ENCODE data around the gene FBXO17. TPM values are rescaled to one million over a fixed set of nuclear protein-coding genes. Genes with fewer than 3 reads are reported as not detected.

Gene FBXO17
- total RNA-seq, 3 donors from 2014 or later (not counting 1 experiment from before 2014, with no cell fraction given), result not detected

DNA sequence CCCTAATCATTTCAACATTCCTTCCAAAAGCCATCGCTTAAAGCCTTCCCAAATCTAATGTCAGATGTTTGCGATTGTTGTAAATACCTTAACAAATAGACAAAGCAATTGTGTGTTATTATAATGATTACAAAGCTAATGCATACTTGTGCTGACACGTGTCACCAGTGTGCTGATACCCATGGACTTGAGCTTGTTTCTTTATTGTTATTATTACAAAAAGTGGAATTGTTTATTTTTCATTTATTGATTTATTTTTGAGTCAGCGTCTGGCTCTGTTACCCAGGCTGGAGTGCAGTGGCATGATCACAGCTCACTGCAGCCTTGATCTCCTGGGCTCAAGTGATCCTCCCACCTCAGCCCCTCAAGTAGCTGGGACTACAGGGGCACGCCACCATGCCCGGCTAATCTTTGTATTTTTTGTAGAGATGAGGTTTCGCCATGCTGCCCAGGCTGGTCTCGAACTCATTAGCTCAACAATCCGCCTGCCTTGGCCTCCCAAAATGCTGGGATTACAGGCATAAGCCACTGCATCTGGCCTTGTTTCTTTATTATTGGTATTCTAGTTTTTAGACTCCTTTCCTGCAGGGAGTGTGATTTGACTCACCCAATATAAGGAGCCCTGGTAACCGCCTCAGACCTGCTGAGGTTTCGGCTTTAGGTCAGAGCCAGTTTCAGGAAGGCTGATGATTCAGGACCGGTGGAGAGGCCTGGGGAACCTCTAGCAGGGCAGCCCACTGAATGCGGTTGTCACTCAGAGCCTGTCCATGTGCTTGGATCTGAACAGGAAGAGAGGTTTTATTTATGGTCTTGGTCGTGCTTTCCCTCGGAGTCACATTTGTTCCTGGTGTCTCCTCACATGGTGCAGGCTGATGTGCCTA lies 2.1 kb upstream of the FBXO17 start:
- intact Hi-C loops (cut with micrococcal nuclease), result no loop called here
- Mint-ChIP-seq H3K4me3 (no peak overlapping the region), H3K4me1 (peaks cover 0 to 4% of the 10 kb centered on the region in 2 donors), H3K36me3 (no peaks in the 10 kb centered on the region), H3K27me3 (ENCODE audit: low read depth in 2 of 2) (peaks cover 22 to 27% of the 10 kb centered on the region in 2 donors), H3K27ac (no peak overlapping the region), H3K9me3 (no peaks in the 10 kb centered on the region)
- Histone ChIP-seq H3K4me1 (ENCODE audit: control insufficient read depth, insufficient read depth, low read length) (peaks cover 3% of the 10 kb centered on the region), H3K27me3 (ENCODE audit: control insufficient read depth, insufficient read depth, low read length) (peaks cover 10% of the 10 kb centered on the region), H3K36me3 (ENCODE audit: control insufficient read depth, insufficient read depth, low read length) (no peaks in the 10 kb centered on the region), H3K27ac (ENCODE audit: low read length) (no peak overlapping the region), H3K9me3 (ENCODE audit: control insufficient read depth, insufficient read depth, low read length) (peaks cover 6% of the 10 kb centered on the region), H3K4me3 (ENCODE audit: low read length) (no peak overlapping the region)
- 59% methylated on average over 14 of the region's 15 CpGs for WGBS (ENCODE audit: insufficient coverage)
- ATAC-seq, result no peak
- no peak for DNase-seq
- TF ChIP-seq CTCF (IDR thresholded peaks at IDR 0.05), result no peak

- Mint-ChIP-seq H3K4me3 (peak overlapping the region; percentile 37), H3K9me3 (no peaks in the 10 kb centered on the region), H3K4me1 (peaks cover 0 to 4% of the 10 kb centered on the region in 2 donors), H3K27ac (no peak overlapping the region), H3K27me3 (ENCODE audit: low read depth in 2 of 2) (peaks cover 22 to 27% of the 10 kb centered on the region in 2 donors), H3K36me3 (no peaks in the 10 kb centered on the region)
- Histone ChIP-seq H3K36me3 (ENCODE audit: control insufficient read depth, insufficient read depth, low read length) (no peaks in the 10 kb centered on the region), H3K27ac (ENCODE audit: low read length) (no peak overlapping the region), H3K27me3 (ENCODE audit: control insufficient read depth, insufficient read depth, low read length) (peaks cover 10% of the 10 kb centered on the region), H3K4me3 (ENCODE audit: low read length) (no peak overlapping the region), H3K4me1 (ENCODE audit: control insufficient read depth, insufficient read depth, low read length) (peaks cover 3% of the 10 kb centered on the region), H3K9me3 (ENCODE audit: control insufficient read depth, insufficient read depth, low read length) (peaks cover 5% of the 10 kb centered on the region)
- TF ChIP-seq CTCF (IDR thresholded peaks at IDR 0.05), result no peak
- ATAC-seq, result no peak
- intact Hi-C loops (cut with micrococcal nuclease), result no loop called here
- 26% methylated on average over 22 of the region's 22 CpGs for WGBS (ENCODE audit: insufficient coverage)
- no peak for DNase-seq
These were observed 324 bp upstream of the FBXO17 start for GRCh38 chr19:38975861-38976271.

GRCh38 chr19:38974624-38975213 lies 823 bp downstream of the FBXO17 start:
- DNase-seq (no peak), ATAC-seq (no peak)
- H3K27ac ChIP-seq (ENCODE audit: low read length), result no peak overlapping the region
- peaks cover 10% of the 10 kb centered on the region for H3K27me3 ChIP-seq (ENCODE audit: control insufficient read depth, insufficient read depth, low read length)
- Mint-ChIP-seq H3K4me3 (no peak overlapping the region), H3K9me3 (no peaks in the 10 kb centered on the region), H3K36me3 (no peaks in the 10 kb centered on the region), H3K4me1 (peaks cover 0 to 4% of the 10 kb centered on the region in 2 donors), H3K27ac (no peak overlapping the region), H3K27me3 (ENCODE audit: low read depth in 2 of 2) (peaks cover 22 to 27% of the 10 kb centered on the region in 2 donors)
- intact Hi-C loops (cut with micrococcal nuclease), result no loop called here
- no peak overlapping the region for H3K4me3 ChIP-seq (ENCODE audit: low read length)
- H3K4me1 ChIP-seq (ENCODE audit: control insufficient read depth, insufficient read depth, low read length), result peaks cover 3% of the 10 kb centered on the region
- H3K9me3 ChIP-seq (ENCODE audit: control insufficient read depth, insufficient read depth, low read length), result no peaks in the 10 kb centered on the region
- H3K36me3 ChIP-seq (ENCODE audit: control insufficient read depth, insufficient read depth, low read length), result no peaks in the 10 kb centered on the region
- TF ChIP-seq CTCF (IDR thresholded peaks at IDR 0.05), result no peak
- WGBS (ENCODE audit: insufficient coverage), result 88% methylated on average over 17 of the region's 19 CpGs

All from natural killer cell (primary cell).